PC-3 (cell line): ENCODE results near the gene IFI27L2.

ENCODE experiments used
- CTCF ChIP-seq: fragments of 300-600 bp; sonication (generic); conservative IDR thresholded peaks from 2 replicates; pipeline ENCODE4 v1.5.1; 2017; ENCODE audit warnings: antibody characterized with exemption, low read depth, mild to moderate bottlenecking, low read length
- EZH2phosphoT487 ChIP-seq: fragments of 300-600 bp; sonication (generic); IDR thresholded peaks from 2 replicates; pipeline ENCODE4 v1.6.1; 2018; ENCODE audit warnings: mild to moderate bottlenecking, antibody characterized with exemption, low read length, borderline replicate concordance

GRCh38 chr14:94125659-94126418, 3.6 kb downstream of the IFI27L2 start:
- TF ChIP-seq CTCF (no peak), EZH2phosphoT487 (no peak)
